Hepatic stellate cell (primary cell): ENCODE results near the gene SLC26A9.

ENCODE experiments used
- DNase-seq: peaks from one replicate; pipeline ENCODE4 v3.0.0; 2011; ENCODE audit warnings: low spot score

The SLC26A9 gene

GRCh38 chr1:205943245-205943644 lies at the start of gene SLC26A9:
Gene SLC26A9 (minus strand): TSS chr1:205943456. CDS start chr1:205935820, 7,636 bp downstream.
- DNase-seq, result no peak

- no peak for DNase-seq
These were observed 49.1 kb upstream of the SLC26A9 start for GRCh38 chr1:205992218-205992882.

GRCh38 chr1:205991237-205991636 lies 48.0 kb upstream of the SLC26A9 start:
- no peak for DNase-seq

- DNase-seq, result no peak
These were observed 47.0 kb upstream of the SLC26A9 start for GRCh38 chr1:205990226-205990625.

GRCh38 chr1:205989786-205990185 lies 46.5 kb upstream of the SLC26A9 start:
- no peak for DNase-seq

GRCh38 chr1:205988585-205988995 lies 45.3 kb upstream of the SLC26A9 start:
- no peak for DNase-seq

GRCh38 chr1:205986861-205987260 lies 43.6 kb upstream of the SLC26A9 start:
- DNase-seq, result no peak

- DNase-seq, result no peak
These were observed 43.0 kb upstream of the SLC26A9 start for GRCh38 chr1:205986292-205986691.

- DNase-seq, result no peak
These were observed 42.2 kb upstream of the SLC26A9 start for GRCh38 chr1:205985330-205986005.

GRCh38 chr1:205983925-205984725 lies 40.9 kb upstream of the SLC26A9 start:
- peak; percentile 74 for DNase-seq

GRCh38 chr1:205981257-205981656 lies 38.0 kb upstream of the SLC26A9 start:
- no peak for DNase-seq

GRCh38 chr1:205980237-205980870 lies 37.1 kb upstream of the SLC26A9 start:
- DNase-seq, result no peak

GRCh38 chr1:205979301-205979700 lies 36.0 kb upstream of the SLC26A9 start:
- DNase-seq, result no peak

- DNase-seq, result no peak
These were observed 35.4 kb upstream of the SLC26A9 start for GRCh38 chr1:205978676-205979075.

- peak; percentile 74 for DNase-seq
These were observed 34.3 kb upstream of the SLC26A9 start for GRCh38 chr1:205977402-205978014.

- DNase-seq, result peak; percentile 57
These were observed 33.6 kb upstream of the SLC26A9 start for GRCh38 chr1:205976708-205977401.

- DNase-seq, result no peak
These were observed 32.8 kb upstream of the SLC26A9 start for GRCh38 chr1:205976036-205976435.

- no peak for DNase-seq
These were observed 32.2 kb upstream of the SLC26A9 start for GRCh38 chr1:205975387-205975998.

- DNase-seq, result no peak
These were observed 31.5 kb upstream of the SLC26A9 start for GRCh38 chr1:205974712-205975111.

- no peak for DNase-seq
These were observed 30.3 kb upstream of the SLC26A9 start for GRCh38 chr1:205973377-205974232.
